H9 (cell line): ENCODE results near the gene VPS13C. TPM values are rescaled to one million over a fixed set of nuclear protein-coding genes. Genes with fewer than 3 reads are reported as not detected.

Experiments
- DNase-seq: peaks from one replicate; pipeline ENCODE4 v3.0.0-alpha.2; 2017
- H2AFZ ChIP-seq: one replicate; pipeline ENCODE4 v1.6.1; 2013; ENCODE audit warnings: mild to moderate bottlenecking, low read length, control low read depth, moderate library complexity
- H2AK5ac ChIP-seq: 2 replicates; pipeline ENCODE4 v1.6.1; 2013; ENCODE audit warnings: low read length, control low read depth, mixed read lengths; ENCODE audit not compliant: insufficient read length
- H2BK120ac ChIP-seq: one replicate; pipeline ENCODE4 v1.6.1; 2013; ENCODE audit warnings: low read depth, mild to moderate bottlenecking, low read length, control low read depth, inconsistent platforms; ENCODE audit not compliant: poor library complexity, severe bottlenecking
- H2BK12ac ChIP-seq: 2 replicates; pipeline ENCODE4 v1.6.1; 2013; ENCODE audit warnings: low read length, control low read depth, mixed read lengths, low read depth; ENCODE audit not compliant: insufficient read length
- H2BK15ac ChIP-seq: 2 replicates; pipeline ENCODE4 v1.6.1; 2013; ENCODE audit warnings: low read depth, low read length, control low read depth
- H2BK20ac ChIP-seq: one replicate; pipeline ENCODE4 v1.6.1; 2013; ENCODE audit warnings: low read depth, mild to moderate bottlenecking, low read length, control low read depth, inconsistent platforms; ENCODE audit not compliant: poor library complexity, severe bottlenecking
- H2BK5ac ChIP-seq: 2 replicates; pipeline ENCODE4 v1.6.1; 2013; ENCODE audit warnings: low read length, control low read depth, mixed read lengths; ENCODE audit not compliant: insufficient read length
- H3K14ac ChIP-seq: 2 replicates; pipeline ENCODE4 v1.6.1; 2013; ENCODE audit warnings: low read length, control low read depth; ENCODE audit not compliant: insufficient read depth
- H3K18ac ChIP-seq: 2 replicates; pipeline ENCODE4 v1.6.1; 2013; ENCODE audit warnings: low read depth, mild to moderate bottlenecking, mixed read lengths, low read length, control low read depth; ENCODE audit not compliant: insufficient read length
- H3K23ac ChIP-seq: 2 replicates; pipeline ENCODE4 v1.6.1; 2013; ENCODE audit warnings: low read length, control low read depth, mixed read lengths, low read depth; ENCODE audit not compliant: insufficient read length
- H3K23me2 ChIP-seq: 2 replicates; pipeline ENCODE4 v1.6.1; 2013; ENCODE audit warnings: low read depth, mild to moderate bottlenecking, mixed read lengths, low read length, control low read depth; ENCODE audit not compliant: insufficient read length, poor library complexity, severe bottlenecking
- H3K27ac ChIP-seq: 2 replicates; pipeline ENCODE4 v1.5.1; 2013; ENCODE audit warnings: low read length, control low read depth, mixed read lengths, low read depth; ENCODE audit not compliant: insufficient read length
- H3K27me3 ChIP-seq: 2 replicates; pipeline ENCODE4 v1.6.1; 2013; ENCODE audit warnings: low read length, control low read depth, inconsistent platforms; ENCODE audit not compliant: insufficient read depth
- H3K4ac ChIP-seq: 2 replicates; pipeline ENCODE4 v1.6.1; 2013; ENCODE audit warnings: low read depth, mild to moderate bottlenecking, control low read depth, inconsistent platforms, low read length, moderate library complexity
- H3K4me1 ChIP-seq: 2 replicates; pipeline ENCODE4 v1.6.1; 2013; ENCODE audit warnings: low read length, control low read depth, inconsistent platforms; ENCODE audit not compliant: insufficient read depth
- H3K4me2 ChIP-seq: 2 replicates; pipeline ENCODE4 v1.6.1; 2013; ENCODE audit warnings: low read length, control low read depth, mixed read lengths; ENCODE audit not compliant: insufficient read length, insufficient read depth
- H3K56ac ChIP-seq: 2 replicates; pipeline ENCODE4 v1.6.1; 2013; ENCODE audit warnings: low read depth, mild to moderate bottlenecking, mixed read lengths, low read length, control low read depth; ENCODE audit not compliant: insufficient read length
- H3K79me1 ChIP-seq: 2 replicates; pipeline ENCODE4 v1.6.1; 2013; ENCODE audit warnings: low read depth, mild to moderate bottlenecking, moderate library complexity, low read length, control low read depth, inconsistent platforms; ENCODE audit not compliant: insufficient read depth, poor library complexity, severe bottlenecking
- H3K79me2 ChIP-seq: 2 replicates; pipeline ENCODE4 v1.6.1; 2013; ENCODE audit warnings: low read length, control low read depth, inconsistent platforms; ENCODE audit not compliant: insufficient read depth
- H3K9ac ChIP-seq: 2 replicates; pipeline ENCODE4 v1.6.1; 2013; ENCODE audit warnings: low read length, control low read depth, mixed read lengths; ENCODE audit not compliant: insufficient read length; ENCODE audit errors: extremely low read depth
- H3K9me3 ChIP-seq: one replicate; pipeline ENCODE4 v1.6.1; 2013; ENCODE audit warnings: low read depth, low read length, inconsistent platforms; ENCODE audit not compliant: control insufficient read depth
- H3T11ph ChIP-seq: one replicate; pipeline ENCODE4 v1.6.1; 2013; ENCODE audit warnings: mild to moderate bottlenecking, low read length, control low read depth, inconsistent platforms
- H4K20me1 ChIP-seq: one replicate; pipeline ENCODE4 v1.6.1; 2013; ENCODE audit not compliant: control insufficient read depth, insufficient read length, insufficient read depth
- H4K5ac ChIP-seq: 2 replicates; pipeline ENCODE4 v1.6.1; 2013; ENCODE audit warnings: low read depth, mild to moderate bottlenecking, mixed read lengths, low read length, control low read depth; ENCODE audit not compliant: insufficient read length
- H4K8ac ChIP-seq: replicated peaks from 2 replicates; pipeline ENCODE4 v1.6.1; 2013; ENCODE audit warnings: low read length, control low read depth, mixed read lengths, low read depth; ENCODE audit not compliant: insufficient read length
- H4K91ac ChIP-seq: 2 replicates; pipeline ENCODE4 v1.6.1; 2013; ENCODE audit warnings: low read depth, mild to moderate bottlenecking, moderate library complexity, mixed read lengths, low read length, control low read depth; ENCODE audit not compliant: insufficient read length
- H3K27ac Mint-ChIP-seq, 3 experiments: 2 replicates in 2 of 3; 3 replicates in 1 of 3; pipeline ENCODE4 v1.8.0; 2020 to 2021; ENCODE audit warnings: mixed read lengths in 3 of 3, mild to moderate bottlenecking in 1 of 3, moderate library complexity in 1 of 3
- H3K27me3 Mint-ChIP-seq: 2 replicates; pipeline ENCODE4 v1.8.0; 2021; ENCODE audit warnings: low read depth, mild to moderate bottlenecking, moderate library complexity, mixed read lengths
- H3K36me3 Mint-ChIP-seq, 3 experiments: 2 replicates in 2 of 3; 3 replicates in 1 of 3; pipeline ENCODE4 v1.8.0; 2020 to 2021; ENCODE audit warnings: low read depth in 3 of 3, mixed read lengths in 3 of 3; ENCODE audit not compliant: insufficient read depth in 1 of 3
- H3K4me1 Mint-ChIP-seq, 2 experiments: 2 replicates each; pipeline ENCODE4 v1.8.0; 2020; ENCODE audit warnings: mixed read lengths in 2 of 2
- H3K4me3 Mint-ChIP-seq, 2 experiments: 2 replicates in 1 of 2; 3 replicates in 1 of 2; pipeline ENCODE4 v1.8.0; 2020 to 2021; ENCODE audit warnings: mild to moderate bottlenecking in 2 of 2, mixed read lengths in 2 of 2, moderate library complexity in 1 of 2
- H3K9me3 Mint-ChIP-seq, 2 experiments: 2 replicates in 1 of 2; 3 replicates in 1 of 2; pipeline ENCODE4 v1.8.0; 2020; ENCODE audit warnings: mild to moderate bottlenecking in 2 of 2, mixed read lengths in 2 of 2, moderate library complexity in 1 of 2
- CTCF ChIP-seq: fragments of 200-600 bp; sonication (generic); conservative IDR thresholded peaks from 3 replicates; pipeline ENCODE4 v1.8.0; 2021; ENCODE audit warnings: antibody characterized with exemption, mild to moderate bottlenecking
- WGBS: extraction: QIAGEN DNeasy Blood & Tissue Kit; methylation state at CpG from one replicate; pipeline ENCODE4 v1.1.7; 2013; ENCODE audit warnings: missing lambda C conversion rate, low lambda C conversion rate, mixed read lengths; ENCODE audit not compliant: insufficient read length; ENCODE audit errors: extremely low coverage; 5-methylcytosine and 5-hydroxymethylcytosine counted together
- long read RNA-seq: library from polyadenylated mRNA; unstranded; transcript quantifications from one replicate; pipeline ENCODE4 v2.0.0, GENCODE V29; 2020
- total RNA-seq: library from RNA; stranded (reverse); gene quantifications from 2 replicates; pipeline ENCODE4 v1.2.1, GENCODE V29; 2021

The VPS13C gene
- 13.1 and 14.2 TPM in 2 replicates for total RNA-seq
- long read RNA-seq, partial matches to known transcripts = 22 of 24 reads
- long read RNA-seq, other reads (novel, unspliced or antisense) = 2 of 24 reads

- no peak within 1 kb of the TSS for H3K14ac ChIP-seq
- peaks cover 54% of the 10 kb centered on the region for H3K27me3 Mint-ChIP-seq
- no peak within 1 kb of the TSS for H3K27ac ChIP-seq
- WGBS = no CpG with 5 or more reads among the region's 73 CpGs
- peak within 1 kb of the TSS; percentile 17 for H3K9ac ChIP-seq
- H3K4me1 ChIP-seq = no peaks in the 10 kb centered on the region
- no peak within 1 kb of the TSS for H4K91ac ChIP-seq
- no peaks in the 10 kb centered on the region for H4K20me1 ChIP-seq
- H2BK120ac ChIP-seq = no peak within 1 kb of the TSS
- peak within 1 kb of the TSS; percentile 84 to 87 for H3K4me3 Mint-ChIP-seq
- peak within 1 kb of the TSS; percentile 40 for H2AFZ ChIP-seq
- H3K79me2 ChIP-seq = no peaks in the 10 kb centered on the region
- H4K8ac ChIP-seq = no peak within 1 kb of the TSS
- no peaks in the 10 kb centered on the region for H3K9me3 ChIP-seq
- TF ChIP-seq CTCF = peak; percentile 79
- H2BK5ac ChIP-seq = no peak within 1 kb of the TSS
- peaks cover 4 to 10% of the 10 kb centered on the region in 2 experiments for H3K4me1 Mint-ChIP-seq
- H3K27me3 ChIP-seq = no peaks in the 10 kb centered on the region; the same call in 1 of the 2 replicates
- H2AK5ac ChIP-seq = no peak within 1 kb of the TSS
- H3K27ac Mint-ChIP-seq = peak within 1 kb of the TSS in 1 of 3 experiments; percentile 88; a peak in 2 of 7 replicates
- no peaks in the 10 kb centered on the region for H3K79me1 ChIP-seq
- no peak within 1 kb of the TSS for H3K56ac ChIP-seq
- H3T11ph ChIP-seq = no peak within 1 kb of the TSS
- H3K36me3 Mint-ChIP-seq = no peaks in the 10 kb centered on the region
- H3K23ac ChIP-seq = no peak within 1 kb of the TSS
- no peak within 1 kb of the TSS for H2BK20ac ChIP-seq
- H3K23me2 ChIP-seq = peaks cover 5% of the 10 kb centered on the region
- peak; percentile 95 for DNase-seq
- no peak within 1 kb of the TSS for H2BK15ac ChIP-seq
- no peak within 1 kb of the TSS for H3K18ac ChIP-seq
- H3K4me2 ChIP-seq = peak within 1 kb of the TSS; percentile 68
- H2BK12ac ChIP-seq = no peak within 1 kb of the TSS
- no peaks in the 10 kb centered on the region for H3K9me3 Mint-ChIP-seq
- H3K4ac ChIP-seq = no peak within 1 kb of the TSS
- H4K5ac ChIP-seq = no peak within 1 kb of the TSS
Measured at GRCh38 chr15:62060113-62060895, at the start of gene VPS13C. TSS of gene VPS13C (minus strand) at chr15:62060447. CDS start at chr15:62060374, 73 bp downstream.
